Neural cell (in vitro differentiated cells): ENCODE data around the gene SNURF. TPM values are rescaled to one million over a fixed set of nuclear protein-coding genes. Genes with fewer than 3 reads are reported as not detected.

ENCODE experiments used
- H2AFZ ChIP-seq: fragments of 200-600, 300-800 bp; sonication (generic), shearing (Covaris generic); 2 replicates; pipeline ENCODE4 v1.6.0; 2014; ENCODE audit warnings: low read depth, mild to moderate bottlenecking, antibody characterized with exemption, low read length, moderate library complexity
- H3F3A ChIP-seq: fragments of 200-600 bp; shearing (Covaris generic); 2 replicates; pipeline ENCODE4 v1.6.1; 2016; ENCODE audit warnings: mild to moderate bottlenecking, moderate library complexity, mixed read lengths, antibody characterized with exemption, low read length; ENCODE audit not compliant: insufficient read depth, poor library complexity, severe bottlenecking
- H3K27ac ChIP-seq: fragments of 200-600, 300-800 bp; sonication (generic), shearing (Covaris generic); 2 replicates; pipeline ENCODE4 v1.5.1; 2014; ENCODE audit warnings: mild to moderate bottlenecking, low read length, moderate library complexity
- H3K27me3 ChIP-seq: fragments of 300-800, 200-600 bp; sonication (generic), shearing (Covaris generic); 2 replicates; pipeline ENCODE4 v1.6.0; 2014; ENCODE audit warnings: mild to moderate bottlenecking, low read depth, low read length, moderate library complexity; ENCODE audit not compliant: insufficient read depth
- H3K36me3 ChIP-seq: fragments of 300-800, 200-600 bp; sonication (generic), shearing (Covaris generic); 2 replicates; pipeline ENCODE4 v1.5.1; 2014; ENCODE audit warnings: mild to moderate bottlenecking, antibody characterized with exemption, low read length, moderate library complexity; ENCODE audit not compliant: insufficient read depth
- H3K4me2 ChIP-seq: fragments of 300-800, 200-600 bp; sonication (generic), shearing (Covaris generic); 2 replicates; pipeline ENCODE4 v1.6.0; 2014; ENCODE audit warnings: mild to moderate bottlenecking, low read length
- H3K4me3 ChIP-seq: fragments of 300-800, 200-600 bp; sonication (generic), shearing (Covaris generic); 2 replicates; pipeline ENCODE4 v1.5.1; 2014; ENCODE audit warnings: mild to moderate bottlenecking, low read length, moderate library complexity
- H3K79me2 ChIP-seq: fragments of 200-600 bp; shearing (Covaris generic); replicated peaks from 2 replicates; pipeline ENCODE4 v1.6.0; 2014; ENCODE audit warnings: mild to moderate bottlenecking, low read length, moderate library complexity; ENCODE audit not compliant: insufficient read depth
- H3K9ac ChIP-seq: fragments of 300-800, 200-600 bp; sonication (generic), shearing (Covaris generic); 2 replicates; pipeline ENCODE4 v1.6.1; 2016; ENCODE audit warnings: mild to moderate bottlenecking, low read length, mixed read lengths
- H3K9me2 ChIP-seq: fragments of 200-600 bp; shearing (Covaris generic); 2 replicates; pipeline ENCODE4 v1.6.1; 2016; ENCODE audit warnings: mild to moderate bottlenecking, low read length, mixed read lengths; ENCODE audit not compliant: insufficient read depth
- H3K9me3 ChIP-seq: fragments of 200-600, 300-800 bp; sonication (generic), shearing (Covaris generic); 2 replicates; pipeline ENCODE4 v1.6.1; 2016; ENCODE audit warnings: mild to moderate bottlenecking, mixed run types, low read length, moderate library complexity, mixed read lengths
- H4K20me1 ChIP-seq: fragments of 200-600 bp; shearing (Covaris generic); 2 replicates; pipeline ENCODE4 v1.6.1; 2016; ENCODE audit warnings: mild to moderate bottlenecking, mixed run types; ENCODE audit not compliant: insufficient read depth
- CTCF ChIP-seq: fragments of 450-650 bp; IDR thresholded peaks from 2 replicates; pipeline ENCODE4 v1.5.1; 2014; ENCODE audit warnings: antibody characterized with exemption, mild to moderate bottlenecking, moderate library complexity; ENCODE audit not compliant: poor library complexity, severe bottlenecking
- EP300 ChIP-seq: fragments of 450-650 bp; conservative IDR thresholded peaks from 2 replicates; pipeline ENCODE4 v1.6.1; 2014; ENCODE audit warnings: antibody characterized with exemption, mild to moderate bottlenecking, moderate library complexity; ENCODE audit not compliant: poor library complexity, severe bottlenecking
- EZH2 ChIP-seq: fragments of 200-600, 300-800 bp; shearing (Covaris generic), sonication (generic); IDR thresholded peaks from 2 replicates; pipeline ENCODE4 v1.6.1; 2014; ENCODE audit warnings: antibody characterized with exemption, low read length, borderline replicate concordance, mild to moderate bottlenecking; ENCODE audit not compliant: insufficient read depth, poor library complexity, severe bottlenecking
- MXI1 ChIP-seq: fragments of 450-650 bp; conservative IDR thresholded peaks from 2 replicates; pipeline ENCODE4 v1.6.1; 2014; ENCODE audit warnings: antibody characterized with exemption, mild to moderate bottlenecking; ENCODE audit not compliant: poor library complexity, severe bottlenecking
- POLR2AphosphoS5 ChIP-seq: IDR thresholded peaks from 2 replicates; pipeline ENCODE4 v1.6.1; 2012
- RAD21 ChIP-seq: fragments of 450-650 bp; conservative IDR thresholded peaks from 2 replicates; pipeline ENCODE4 v1.6.1; 2014; ENCODE audit warnings: antibody characterized with exemption, mild to moderate bottlenecking, moderate library complexity
- REST ChIP-seq: IDR thresholded peaks from 2 replicates; pipeline ENCODE4 v1.6.1; 2012; ENCODE audit warnings: borderline replicate concordance
- SMC3 ChIP-seq: fragments of 450-650 bp; conservative IDR thresholded peaks from 2 replicates; pipeline ENCODE4 v1.6.1; 2014; ENCODE audit warnings: antibody characterized with exemption, mild to moderate bottlenecking, moderate library complexity; ENCODE audit not compliant: poor library complexity
- TAF1 ChIP-seq: IDR thresholded peaks from 2 replicates; pipeline ENCODE4 v1.6.1; 2012; ENCODE audit warnings: low read depth
- polyA plus RNA-seq: library from polyadenylated mRNA; depleted of rRNA; stranded (reverse); fragments of >200 nt; gene quantifications from 2 replicates; pipeline ENCODE4 v1.2.3, GENCODE V29; 2014

Gene SNURF
- polyA plus RNA-seq, 1 donor from 2014 or later: 15.1 TPM

DNA sequence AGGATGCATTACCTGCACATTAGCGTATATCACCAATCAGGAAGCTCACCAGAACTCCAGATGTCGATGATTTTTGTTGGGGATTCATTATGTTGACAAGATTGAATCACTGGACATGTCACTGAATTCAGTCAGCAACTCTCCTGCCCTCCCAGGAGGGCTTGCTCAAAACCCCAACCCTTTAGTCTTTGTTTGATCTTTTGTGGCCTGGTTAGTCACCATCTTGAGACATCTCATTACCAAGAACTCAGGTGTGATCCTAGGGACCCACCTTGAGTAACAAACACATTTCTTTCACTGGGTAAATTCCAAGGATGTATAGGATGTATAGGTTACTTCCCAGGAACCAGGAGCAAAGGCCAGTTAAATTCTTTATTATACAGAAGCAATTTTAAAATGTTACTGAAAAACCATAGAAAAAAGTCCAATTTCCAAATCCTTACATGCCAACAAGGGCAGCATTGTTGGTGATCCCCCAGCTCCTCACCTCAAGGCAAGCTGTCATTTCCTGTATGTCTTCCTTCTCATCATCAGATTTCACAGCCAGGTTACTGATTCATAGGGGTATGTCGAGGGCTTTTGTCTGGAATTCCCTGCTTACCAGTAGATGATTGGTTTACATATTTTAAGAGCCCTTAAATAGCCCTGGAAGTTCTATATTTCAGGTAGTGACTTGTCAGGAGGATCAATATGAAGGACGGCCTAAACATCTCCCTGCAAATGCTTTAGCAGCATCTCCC lies 11.7 kb downstream of the SNURF start:
- Histone ChIP-seq H3K4me2 (no peak overlapping the region), H3K27me3 (no peaks in the 10 kb centered on the region), H3F3A (no peaks in the 10 kb centered on the region), H3K79me2 (peaks cover 61% of the 10 kb centered on the region), H3K9ac (no peak overlapping the region), H3K4me3 (no peak overlapping the region), H3K9me2 (no peaks in the 10 kb centered on the region), H3K36me3 (no peaks in the 10 kb centered on the region), H2AFZ (no peak overlapping the region), H3K9me3 (no peaks in the 10 kb centered on the region), H3K27ac (no peak overlapping the region), H4K20me1 (no peaks in the 10 kb centered on the region)
- TF ChIP-seq REST (no peak), CTCF (no peak), RAD21 (no peak), POLR2AphosphoS5 (no peak), MXI1 (no peak), EP300 (no peak), SMC3 (no peak), TAF1 (no peak), EZH2 (no peak)

GRCh38 chr15:24971052-24971451 lies 16.3 kb downstream of the SNURF start:
- Histone ChIP-seq H3K27ac (no peak overlapping the region), H3K36me3 (no peaks in the 10 kb centered on the region), H4K20me1 (no peaks in the 10 kb centered on the region), H2AFZ (no peak overlapping the region), H3K9me3 (no peaks in the 10 kb centered on the region), H3K4me2 (no peak overlapping the region), H3K27me3 (no peaks in the 10 kb centered on the region), H3K9ac (no peak overlapping the region), H3K79me2 (peaks cover 22% of the 10 kb centered on the region), H3K9me2 (no peaks in the 10 kb centered on the region), H3K4me3 (no peak overlapping the region), H3F3A (no peaks in the 10 kb centered on the region)
- TF ChIP-seq EP300 (no peak), CTCF (no peak), REST (no peak), POLR2AphosphoS5 (no peak), RAD21 (no peak), EZH2 (no peak)
